Psoas muscle (tissue), 8 donors: Measurements from ENCODE around the gene TP53BP1. TPM values are rescaled to one million over a fixed set of nuclear protein-coding genes. Genes with fewer than 3 reads are reported as not detected.

Source experiments
- ATAC-seq, 4 donors: fragments of 200-7000 bp; cut with Tn5 transposase; one replicate each; pipeline ENCODE4 v1.9.1; 2020; ENCODE audit warnings: moderate library complexity in 3 of 4, mild to moderate bottlenecking in 2 of 4
- DNase-seq, 2 donors: peaks; one replicate each; pipeline ENCODE4 v3.0.0-alpha.2; 2020
- H3K27ac ChIP-seq: fragments of 200-600 bp; one replicate; pipeline ENCODE4 v1.8.0; 2022
- H3K27me3 ChIP-seq, 3 donors: fragments of 200-600 bp in 1 of 3; one replicate each; pipeline versions ENCODE4 v1.6.1 to v1.8.0; 2013 to 2022; ENCODE audit warnings: low read length in 2 of 3, mild to moderate bottlenecking in 2 of 3, moderate library complexity in 1 of 3; ENCODE audit not compliant: insufficient read depth in 3 of 3
- H3K36me3 ChIP-seq, 2 donors: fragments of 200-600 bp in 1 of 2; one replicate each; pipeline versions ENCODE4 v1.6.1 to v1.8.0; 2013 to 2022; ENCODE audit warnings: low read depth in 1 of 2, mild to moderate bottlenecking in 1 of 2, moderate library complexity in 1 of 2; ENCODE audit not compliant: insufficient read depth in 1 of 2
- H3K4me1 ChIP-seq: fragments of 200-600 bp; one replicate; pipeline ENCODE4 v1.8.0; 2022
- H3K4me3 ChIP-seq: fragments of 200-600 bp; one replicate; pipeline ENCODE4 v1.8.0; 2022; ENCODE audit warnings: mild to moderate bottlenecking
- H3K9me3 ChIP-seq: fragments of 200-600 bp; one replicate; pipeline ENCODE4 v1.8.0; 2022
- WGBS, 3 donors: extraction: QIAGEN DNeasy Blood & Tissue Kit; methylation state at CpG; one replicate each; pipeline versions ENCODE4 v1.1.6 to v1.1.7; 2013; 5-methylcytosine and 5-hydroxymethylcytosine counted together
- intact Hi-C, 2 donors: fragments of 100-400 bp; cut with DNase I; formaldehyde crosslinking; loops; one replicate each; pipeline versions ENCODE4 v1.11.0 to v1.14.2; 2022
- polyA plus RNA-seq, 3 donors: library from polyadenylated mRNA; stranded (reverse); fragments of 200-250 nt; gene quantifications; one replicate each; pipeline ENCODE4 v1.2.3, GENCODE V29; 2013
- total RNA-seq, 4 donors: library from RNA; stranded (reverse); fragmentation: NEBNext Ultra II Directional in 2 of 4; extraction: Animal tissue kit (Norgen Biotek cat#: 25700) in 2 of 4; gene quantifications; one replicate each; pipeline versions ENCODE4 v1.2.1 to v1.2.4, GENCODE V29; 2021 to 2023
- TF ChIP-seq, protein P1 (sequence below): fragments of 200-600 bp; IDR thresholded peaks from one replicate; pipeline ENCODE4 v1.8.0; 2022; ENCODE audit warnings: antibody characterized with exemption
- donor health status: healthy with polysubstance abuse.
- donor health status: DM: no; HTN: no; CAD: no; lungs with moderate emphysema.
- donor health status: Bipolar disorder and iron deficiency.
- donor health status: healthy.
- donor health status: DM: yes; HTN: yes; CAD: no.
- donor health status: DM: no; HTN: no; CAD: no.
- donor health status: DM: no; HTN: no; CAD: no.
- donor health status: DM: yes; HTN: yes; CAD: no.

The TP53BP1 gene
- total and polyA plus RNA-seq, 7 donors = 7.4 to 31.3 (median 13.9) TPM

DNA sequence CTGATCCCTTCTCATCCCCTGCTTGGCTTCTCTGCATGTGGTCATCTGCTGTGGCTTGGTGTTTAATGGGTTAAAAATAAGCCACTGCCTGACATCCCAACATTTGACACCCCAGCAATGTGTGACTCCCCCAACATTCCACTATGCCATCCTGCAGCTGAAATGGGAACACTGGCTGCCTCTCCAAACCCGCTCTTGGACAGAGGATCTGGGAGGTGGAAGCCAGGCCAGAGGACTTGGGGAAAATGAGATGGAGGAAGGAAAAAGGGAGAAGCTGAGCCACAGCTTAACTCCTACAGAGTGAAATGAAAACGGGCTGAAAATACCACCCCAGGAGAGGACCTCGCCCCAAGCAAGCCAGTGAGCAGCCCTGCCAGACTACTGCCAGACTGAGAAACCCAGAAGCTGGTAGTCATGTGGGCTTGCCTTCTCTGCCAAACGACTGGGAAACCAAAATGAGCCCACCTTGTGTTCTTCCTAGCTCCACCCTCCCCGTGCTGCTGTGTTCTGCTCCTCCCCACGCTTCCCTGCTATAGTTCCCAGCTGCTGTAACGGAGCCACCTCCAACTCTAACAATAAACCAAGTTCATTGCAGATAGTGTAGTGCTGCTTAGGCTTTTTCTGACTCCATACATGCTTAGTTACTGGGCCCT, 38.2 kb upstream of the TP53BP1 start:
- Histone ChIP-seq H3K27me3 (no peaks in the 10 kb centered on the region), H3K27ac (no peak overlapping the region), H3K9me3 (no peaks in the 10 kb centered on the region), H3K36me3 (peaks cover 0 to 20% of the 10 kb centered on the region in 2 donors), H3K4me1 (no peaks in the 10 kb centered on the region), H3K4me3 (no peak overlapping the region)
- TF ChIP-seq, protein P1, sequence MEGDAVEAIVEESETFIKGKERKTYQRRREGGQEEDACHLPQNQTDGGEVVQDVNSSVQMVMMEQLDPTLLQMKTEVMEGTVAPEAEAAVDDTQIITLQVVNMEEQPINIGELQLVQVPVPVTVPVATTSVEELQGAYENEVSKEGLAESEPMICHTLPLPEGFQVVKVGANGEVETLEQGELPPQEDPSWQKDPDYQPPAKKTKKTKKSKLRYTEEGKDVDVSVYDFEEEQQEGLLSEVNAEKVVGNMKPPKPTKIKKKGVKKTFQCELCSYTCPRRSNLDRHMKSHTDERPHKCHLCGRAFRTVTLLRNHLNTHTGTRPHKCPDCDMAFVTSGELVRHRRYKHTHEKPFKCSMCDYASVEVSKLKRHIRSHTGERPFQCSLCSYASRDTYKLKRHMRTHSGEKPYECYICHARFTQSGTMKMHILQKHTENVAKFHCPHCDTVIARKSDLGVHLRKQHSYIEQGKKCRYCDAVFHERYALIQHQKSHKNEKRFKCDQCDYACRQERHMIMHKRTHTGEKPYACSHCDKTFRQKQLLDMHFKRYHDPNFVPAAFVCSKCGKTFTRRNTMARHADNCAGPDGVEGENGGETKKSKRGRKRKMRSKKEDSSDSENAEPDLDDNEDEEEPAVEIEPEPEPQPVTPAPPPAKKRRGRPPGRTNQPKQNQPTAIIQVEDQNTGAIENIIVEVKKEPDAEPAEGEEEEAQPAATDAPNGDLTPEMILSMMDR = no peak
- 14 to 26% (median 24%) methylated on average over 7 of the region's 7 CpGs for whole genome bisulfite sequencing, 3 donors
- DNase-seq = no peak
- intact Hi-C loops = no loop called here
- peak in 3 of 4 donors; percentile 32 to 47 (median 46) for ATAC-seq

DNA sequence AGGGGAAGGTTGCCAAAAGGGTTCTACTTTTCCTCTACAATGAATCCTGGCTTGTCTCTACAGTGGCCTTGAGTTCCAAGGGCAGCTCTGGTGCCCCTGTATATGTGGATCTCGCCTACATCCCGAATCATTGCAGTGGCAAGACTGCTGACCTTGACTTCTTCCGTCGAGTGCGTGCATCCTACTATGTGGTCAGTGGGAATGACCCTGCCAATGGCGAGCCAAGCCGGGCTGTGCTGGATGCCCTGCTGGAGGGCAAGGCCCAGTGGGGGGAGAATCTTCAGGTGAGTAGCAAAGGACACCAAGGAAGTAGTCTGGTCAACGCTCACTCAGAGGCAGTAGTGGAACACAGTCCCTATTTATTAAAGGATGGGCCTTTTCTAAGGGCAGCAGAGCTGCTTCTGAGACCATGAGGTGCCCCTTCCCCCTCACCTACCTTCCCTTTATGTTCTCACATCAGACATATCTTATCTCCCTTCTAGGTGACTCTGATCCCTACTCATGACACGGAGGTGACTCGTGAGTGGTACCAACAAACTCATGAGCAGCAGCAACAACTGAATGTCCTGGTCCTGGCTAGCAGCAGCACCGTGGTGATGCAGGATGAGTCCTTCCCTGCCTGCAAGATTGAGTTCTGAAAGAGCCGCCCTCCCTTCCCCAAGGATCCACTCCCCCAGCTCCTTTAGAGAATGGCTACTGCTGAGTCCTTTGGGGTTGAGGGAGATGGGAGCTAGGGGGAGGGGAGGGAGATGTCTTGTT, 36.8 kb upstream of the TP53BP1 start:
- H3K4me3 ChIP-seq = no peak overlapping the region
- no peak for DNase-seq
- ATAC-seq = no peak
- 91 to 93% (median 92%) methylated on average over 12 of the region's 12 CpGs for WGBS, 3 donors
- TF ChIP-seq, protein P1 = no peak
- H3K27me3 ChIP-seq = no peaks in the 10 kb centered on the region
- H3K36me3 ChIP-seq = peaks cover 0 to 18% of the 10 kb centered on the region in 2 donors
- no peak overlapping the region for H3K27ac ChIP-seq
- no peaks in the 10 kb centered on the region for H3K4me1 ChIP-seq
- intact Hi-C loops = no loop called here
- no peaks in the 10 kb centered on the region for H3K9me3 ChIP-seq

DNA sequence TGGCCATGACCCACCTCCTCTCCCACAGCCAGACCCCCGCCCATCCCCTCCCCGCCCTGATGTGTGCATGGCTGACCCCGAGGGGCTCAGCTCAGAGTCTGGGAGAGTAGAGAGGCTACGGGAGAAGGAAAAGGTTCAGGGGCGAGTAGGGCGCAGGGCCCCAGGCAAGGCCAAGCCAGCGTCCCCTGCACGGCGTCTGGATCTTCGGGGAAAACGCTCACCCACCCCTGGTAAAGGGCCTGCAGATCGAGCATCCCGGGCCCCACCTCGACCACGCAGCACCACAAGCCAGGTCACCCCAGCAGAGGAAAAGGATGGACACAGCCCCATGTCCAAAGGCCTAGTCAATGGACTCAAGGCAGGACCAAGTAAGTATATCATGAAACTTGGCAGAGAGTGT, 36.2 kb upstream of the TP53BP1 start:
- TF ChIP-seq, protein P1 = no peak
- Histone ChIP-seq H3K27ac (no peak overlapping the region), H3K4me1 (no peaks in the 10 kb centered on the region), H3K36me3 (peaks cover 0 to 14% of the 10 kb centered on the region in 2 donors), H3K9me3 (no peaks in the 10 kb centered on the region), H3K27me3 (no peaks in the 10 kb centered on the region), H3K4me3 (no peak overlapping the region)
- intact Hi-C loops = no loop called here
- no peak for DNase-seq
- WGBS, 3 donors = 93 to 95% (median 94%) methylated on average over 15 of the region's 15 CpGs
- no peak for ATAC-seq

- intact Hi-C loops = no loop called here
- Histone ChIP-seq H3K4me1 (no peaks in the 10 kb centered on the region), H3K9me3 (no peaks in the 10 kb centered on the region), H3K27me3 (no peaks in the 10 kb centered on the region), H3K27ac (no peak overlapping the region), H3K36me3 (peaks cover 0 to 9% of the 10 kb centered on the region in 2 donors), H3K4me3 (no peak overlapping the region)
- WGBS, 3 donors = 82 to 84% (median 82%) methylated on average over 11 of the region's 11 CpGs
- TF ChIP-seq, protein P1 = no peak
- no peak for DNase-seq
- ATAC-seq = no peak
These were observed 35.6 kb upstream of the TP53BP1 start for GRCh38 chr15:43528542-43529007.
